ENCODE results near the gene PGLYRP1.

Gene PGLYRP1

GRCh38 chr19:46022431-46023310 lies at the start of gene PGLYRP1:
PGLYRP1 (minus strand) TSS chr19:46023053; CDS start chr19:46023021, 32 bp downstream.
- no peak for DNase-seq

GRCh38 chr19:46069806-46070341 lies 47.0 kb upstream of the PGLYRP1 start:
- no peak for DNase-seq

- no peak for DNase-seq
These were observed 45.7 kb upstream of the PGLYRP1 start for GRCh38 chr19:46068345-46069258.

GRCh38 chr19:46067691-46068090 lies 44.8 kb upstream of the PGLYRP1 start:
- no peak for DNase-seq

- DNase-seq: no peak
These were observed 43.6 kb upstream of the PGLYRP1 start for GRCh38 chr19:46066471-46066870.

- DNase-seq: no peak
These were observed 42.7 kb upstream of the PGLYRP1 start for GRCh38 chr19:46065486-46066071.

- no peak for DNase-seq
These were observed 40.3 kb upstream of the PGLYRP1 start for GRCh38 chr19:46063201-46063600.

GRCh38 chr19:46060012-46060411 lies 37.2 kb upstream of the PGLYRP1 start:
- no peak for DNase-seq

- no peak for DNase-seq
These were observed 35.9 kb upstream of the PGLYRP1 start for GRCh38 chr19:46058778-46059177.

- no peak for DNase-seq
These were observed 33.7 kb upstream of the PGLYRP1 start for GRCh38 chr19:46056536-46056935.

GRCh38 chr19:46052896-46053295 lies 30.0 kb upstream of the PGLYRP1 start:
- no peak for DNase-seq

- DNase-seq: peak in 1 of 2 experiments; percentile 29
These were observed 26.7 kb upstream of the PGLYRP1 start for GRCh38 chr19:46049597-46049996.

- no peak for DNase-seq
These were observed 20.7 kb upstream of the PGLYRP1 start for GRCh38 chr19:46043519-46043918.

GRCh38 chr19:46042252-46042883 lies 19.5 kb upstream of the PGLYRP1 start:
- DNase-seq: no peak

- DNase-seq: no peak
These were observed 18.2 kb upstream of the PGLYRP1 start, which contains the start of gene IGFL4 for GRCh38 chr19:46040952-46041500. IGFL4 (minus strand) TSS chr19:46041002; CDS start chr19:46040962, 40 bp downstream.

- no peak for DNase-seq
These were observed 17.3 kb upstream of the PGLYRP1 start for GRCh38 chr19:46040125-46040524.

GRCh38 chr19:46036744-46037128 lies 13.9 kb upstream of the PGLYRP1 start:
- no peak for DNase-seq

- no peak for DNase-seq
These were observed 13.3 kb upstream of the PGLYRP1 start for GRCh38 chr19:46035986-46036743.

GRCh38 chr19:46035546-46035945 lies 12.7 kb upstream of the PGLYRP1 start:
- DNase-seq: no peak

GRCh38 chr19:46033401-46033800 lies 10.5 kb upstream of the PGLYRP1 start:
- no peak for DNase-seq

- DNase-seq: no peak
These were observed 9.8 kb upstream of the PGLYRP1 start for GRCh38 chr19:46032597-46033025.
